Endodermal cell (in vitro differentiated cells): Measurements from ENCODE around the gene CALU. TPM values are rescaled to one million over a fixed set of nuclear protein-coding genes. Genes with fewer than 3 reads are reported as not detected.
A peak's percentile ranks its signal among the peaks of the same experiment; 100 is the strongest.

Source experiments
- DNase-seq: peaks from one replicate; pipeline ENCODE4 v3.0.0-alpha.2; 2017
- H3K27ac ChIP-seq: 2 replicates; pipeline ENCODE4 v1.5.1; 2013; ENCODE audit warnings: mild to moderate bottlenecking, low read depth, low read length, moderate library complexity
- H3K27me3 ChIP-seq: 2 replicates; pipeline ENCODE4 v1.6.1; 2013; ENCODE audit warnings: mild to moderate bottlenecking, low read length, moderate library complexity; ENCODE audit not compliant: insufficient read depth, control insufficient read depth, poor library complexity, severe bottlenecking
- H3K36me3 ChIP-seq: 2 replicates; pipeline ENCODE4 v1.7.0; 2013; ENCODE audit warnings: mild to moderate bottlenecking, low read length, moderate library complexity; ENCODE audit not compliant: control insufficient read depth, insufficient read depth
- H3K4me1 ChIP-seq: one replicate; pipeline ENCODE4 v1.7.0; 2013; ENCODE audit warnings: low read length; ENCODE audit not compliant: control insufficient read depth, insufficient read depth
- H3K4me3 ChIP-seq: 2 replicates; pipeline ENCODE4 v1.5.1; 2013; ENCODE audit warnings: mild to moderate bottlenecking, low read length, moderate library complexity
- H3K9ac ChIP-seq: 2 replicates; pipeline ENCODE4 v1.6.1; 2013; ENCODE audit warnings: mild to moderate bottlenecking, low read length, moderate library complexity; ENCODE audit not compliant: poor library complexity, severe bottlenecking; ENCODE audit errors: extremely low read depth
- H3K9me3 ChIP-seq: 2 replicates; pipeline ENCODE4 v1.6.1; 2013; ENCODE audit warnings: mild to moderate bottlenecking, low read length, moderate library complexity; ENCODE audit not compliant: control insufficient read depth
- H3K27ac Mint-ChIP-seq: 2 replicates; pipeline ENCODE4 v1.8.0; 2020; ENCODE audit warnings: mixed read lengths
- H3K27me3 Mint-ChIP-seq: 2 replicates; pipeline ENCODE4 v1.8.0; 2021; ENCODE audit warnings: mild to moderate bottlenecking, mixed read lengths; ENCODE audit not compliant: insufficient read depth
- H3K36me3 Mint-ChIP-seq: 2 replicates; pipeline ENCODE4 v1.8.0; 2020; ENCODE audit warnings: low read depth, mixed read lengths
- H3K4me1 Mint-ChIP-seq: 2 replicates; pipeline ENCODE4 v1.8.0; 2020; ENCODE audit warnings: mixed read lengths
- H3K4me3 Mint-ChIP-seq: 2 replicates; pipeline ENCODE4 v1.8.0; 2020; ENCODE audit warnings: mild to moderate bottlenecking, moderate library complexity, mixed read lengths
- H3K9me3 Mint-ChIP-seq: 2 replicates; pipeline ENCODE4 v1.8.0; 2020; ENCODE audit warnings: mild to moderate bottlenecking, mixed read lengths
- WGBS, 2 experiments: methylation state at CpG; one replicate each; pipeline versions ENCODE4 v1.1.5 to v1.1.7; 2013; ENCODE audit warnings: missing lambda C conversion rate in 2 of 2, mixed read lengths in 1 of 2; ENCODE audit not compliant: insufficient coverage in 1 of 2, insufficient read length in 1 of 2; 5-methylcytosine and 5-hydroxymethylcytosine counted together
- total RNA-seq, 2 donors: library from RNA; stranded (reverse); fragmentation: NEBNext Ultra II Directional in 1 of 2; extraction: Animal tissue kit (Norgen Biotek cat#: 25700) in 1 of 2; gene quantifications; 2 replicates in 1 of 2; 3 replicates in 1 of 2; pipeline ENCODE4 v1.2.1, GENCODE V29; 2021
- TF ChIP-seq, protein P1 (sequence below): fragments of 200-600 bp; sonication (generic); conservative IDR thresholded peaks from 2 replicates; pipeline ENCODE4 v1.5.0; 2021; ENCODE audit warnings: antibody characterized with exemption, mild to moderate bottlenecking

Gene CALU
- total RNA-seq, 2 donors from 2014 or later, result 160 to 186 TPM

DNA sequence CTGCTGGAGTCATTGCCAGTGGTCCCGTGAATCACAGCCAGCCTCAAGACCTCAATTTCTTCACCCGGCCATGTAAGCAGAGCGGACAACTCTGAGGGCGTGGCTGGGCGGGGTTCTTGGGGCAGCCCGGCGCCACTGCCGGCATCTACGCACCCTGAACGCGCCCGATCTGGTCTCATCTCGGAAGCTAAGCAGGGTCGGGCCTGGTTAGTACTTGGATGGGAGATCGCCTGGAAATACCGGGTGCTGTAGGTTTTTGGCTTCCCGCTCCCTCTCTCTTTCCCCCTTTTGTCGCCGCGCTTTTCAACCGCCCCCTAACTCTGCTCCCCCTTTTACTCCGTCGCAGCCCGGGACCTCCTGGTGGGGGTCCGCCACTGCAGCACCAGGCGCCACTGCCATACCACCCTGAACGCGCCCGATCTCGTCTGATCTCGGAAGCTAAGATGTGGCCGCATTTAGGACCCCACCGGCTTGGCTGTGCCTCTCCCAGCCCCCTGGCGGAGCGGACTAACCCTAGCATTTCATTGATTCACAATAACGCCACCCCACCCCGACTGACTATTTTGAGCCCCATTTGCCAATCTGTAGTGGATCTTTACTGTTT is 41.8 kb upstream of the CALU start:
- WGBS, 2 experiments, result 28 to 60% methylated on average over 18 to 37 of the region's 37 CpGs

DNA sequence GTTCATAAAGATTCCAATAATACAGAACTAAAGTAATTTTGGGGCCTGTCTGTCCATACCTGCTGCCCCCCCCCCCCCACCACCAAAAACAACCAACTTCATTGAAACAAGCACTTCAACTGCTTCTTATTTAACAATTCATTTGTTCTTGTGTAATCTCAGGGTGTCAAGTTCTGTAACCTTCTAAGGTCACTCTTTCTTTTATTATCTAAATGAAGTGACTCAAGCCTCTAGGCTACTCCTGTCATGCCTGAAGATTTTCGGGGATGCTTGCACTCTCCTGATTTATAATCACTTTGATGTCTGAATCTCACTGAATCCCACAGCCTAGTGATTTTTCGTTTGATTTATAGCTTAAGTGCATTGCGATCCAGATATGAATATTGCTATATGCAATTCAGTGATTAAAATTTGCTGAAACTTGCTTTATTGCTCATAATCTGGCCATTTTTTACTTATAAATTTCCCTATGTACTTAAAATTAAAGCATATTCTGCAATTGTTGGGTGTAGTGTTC is 39.9 kb upstream of the CALU start:
- DNase-seq, result no peak
- Histone ChIP-seq H3K9me3 (no peaks in the 10 kb centered on the region), H3K9ac (no peak overlapping the region), H3K27me3 (peaks cover 18% of the 10 kb centered on the region), H3K36me3 (no peaks in the 10 kb centered on the region), H3K27ac (no peak overlapping the region), H3K4me3 (no peak overlapping the region), H3K4me1 (no peaks in the 10 kb centered on the region)
- peaks cover 28% of the 10 kb centered on the region for H3K27me3 Mint-ChIP-seq
- no peak overlapping the region for H3K4me3 Mint-ChIP-seq
- no peaks in the 10 kb centered on the region for H3K36me3 Mint-ChIP-seq
- peaks cover 15% of the 10 kb centered on the region for H3K4me1 Mint-ChIP-seq
- TF ChIP-seq, protein P1, sequence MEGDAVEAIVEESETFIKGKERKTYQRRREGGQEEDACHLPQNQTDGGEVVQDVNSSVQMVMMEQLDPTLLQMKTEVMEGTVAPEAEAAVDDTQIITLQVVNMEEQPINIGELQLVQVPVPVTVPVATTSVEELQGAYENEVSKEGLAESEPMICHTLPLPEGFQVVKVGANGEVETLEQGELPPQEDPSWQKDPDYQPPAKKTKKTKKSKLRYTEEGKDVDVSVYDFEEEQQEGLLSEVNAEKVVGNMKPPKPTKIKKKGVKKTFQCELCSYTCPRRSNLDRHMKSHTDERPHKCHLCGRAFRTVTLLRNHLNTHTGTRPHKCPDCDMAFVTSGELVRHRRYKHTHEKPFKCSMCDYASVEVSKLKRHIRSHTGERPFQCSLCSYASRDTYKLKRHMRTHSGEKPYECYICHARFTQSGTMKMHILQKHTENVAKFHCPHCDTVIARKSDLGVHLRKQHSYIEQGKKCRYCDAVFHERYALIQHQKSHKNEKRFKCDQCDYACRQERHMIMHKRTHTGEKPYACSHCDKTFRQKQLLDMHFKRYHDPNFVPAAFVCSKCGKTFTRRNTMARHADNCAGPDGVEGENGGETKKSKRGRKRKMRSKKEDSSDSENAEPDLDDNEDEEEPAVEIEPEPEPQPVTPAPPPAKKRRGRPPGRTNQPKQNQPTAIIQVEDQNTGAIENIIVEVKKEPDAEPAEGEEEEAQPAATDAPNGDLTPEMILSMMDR, result no peak
- H3K27ac Mint-ChIP-seq, result no peak overlapping the region
- 33 to 67% methylated on average over 1 to 3 of the region's 3 CpGs for WGBS, 2 experiments
- no peaks in the 10 kb centered on the region for H3K9me3 Mint-ChIP-seq

More for the DNA sequence above, 41.8 kb upstream of the CALU start:
- Mint-ChIP-seq H3K27ac (peak overlapping the region; percentile 71), H3K27me3 (peaks cover 30% of the 10 kb centered on the region), H3K4me1 (peaks cover 11% of the 10 kb centered on the region), H3K9me3 (no peaks in the 10 kb centered on the region), H3K36me3 (no peaks in the 10 kb centered on the region), H3K4me3 (peak overlapping the region; percentile 75)
- DNase-seq, result peak; percentile 95
- Histone ChIP-seq H3K9ac (no peak overlapping the region), H3K9me3 (no peaks in the 10 kb centered on the region), H3K36me3 (no peaks in the 10 kb centered on the region), H3K27me3 (peaks cover 18% of the 10 kb centered on the region), H3K4me3 (peak overlapping the region; percentile 74), H3K27ac (no peak overlapping the region), H3K4me1 (no peaks in the 10 kb centered on the region)
- TF ChIP-seq, protein P1, result peak; percentile 76

GRCh38 chr7:128699895-128700294 is 39.3 kb upstream of the CALU start:
- Histone ChIP-seq H3K27ac (no peak overlapping the region), H3K27me3 (peaks cover 18% of the 10 kb centered on the region), H3K4me3 (no peak overlapping the region), H3K36me3 (no peaks in the 10 kb centered on the region), H3K4me1 (no peaks in the 10 kb centered on the region), H3K9me3 (no peaks in the 10 kb centered on the region), H3K9ac (no peak overlapping the region)
- Mint-ChIP-seq H3K27ac (no peak overlapping the region), H3K36me3 (no peaks in the 10 kb centered on the region), H3K4me3 (no peak overlapping the region), H3K4me1 (peaks cover 15% of the 10 kb centered on the region), H3K9me3 (no peaks in the 10 kb centered on the region), H3K27me3 (peaks cover 28% of the 10 kb centered on the region)
- no peak for DNase-seq
- WGBS, 2 experiments, result 91% methylated on average over 1 of the region's 1 CpG; no CpG with 5 or more reads in 1 of the 2 experiments
- TF ChIP-seq, protein P1, result no peak
